Adrenal gland (tissue), 5 donors: Measurements from ENCODE around the gene MAN1B1.

Experiments
- CTCF ChIP-seq, 6 experiments: fragments of 450-650 bp in 4 of 6; fragments of 200-600 bp in 2 of 6; sonication (generic) in 1 of 6; IDR thresholded peaks; 1 replicate in 5 of 6; 2 replicates in 1 of 6; pipeline versions ENCODE4 v1.5.1 to v1.8.0; 2016 to 2021; ENCODE audit warnings: antibody characterized with exemption in 6 of 6, mild to moderate bottlenecking in 2 of 6, moderate library complexity in 1 of 6
- POLR2A ChIP-seq, 2 donors: fragments of 450-650 bp; IDR thresholded peaks; one replicate each; pipeline ENCODE4 v1.6.1; 2017; ENCODE audit warnings: antibody characterized with exemption in 2 of 2, mild to moderate bottlenecking in 2 of 2, moderate library complexity in 1 of 2
- donor health status: DM: no; HTN: no; CAD: no.

DNA sequence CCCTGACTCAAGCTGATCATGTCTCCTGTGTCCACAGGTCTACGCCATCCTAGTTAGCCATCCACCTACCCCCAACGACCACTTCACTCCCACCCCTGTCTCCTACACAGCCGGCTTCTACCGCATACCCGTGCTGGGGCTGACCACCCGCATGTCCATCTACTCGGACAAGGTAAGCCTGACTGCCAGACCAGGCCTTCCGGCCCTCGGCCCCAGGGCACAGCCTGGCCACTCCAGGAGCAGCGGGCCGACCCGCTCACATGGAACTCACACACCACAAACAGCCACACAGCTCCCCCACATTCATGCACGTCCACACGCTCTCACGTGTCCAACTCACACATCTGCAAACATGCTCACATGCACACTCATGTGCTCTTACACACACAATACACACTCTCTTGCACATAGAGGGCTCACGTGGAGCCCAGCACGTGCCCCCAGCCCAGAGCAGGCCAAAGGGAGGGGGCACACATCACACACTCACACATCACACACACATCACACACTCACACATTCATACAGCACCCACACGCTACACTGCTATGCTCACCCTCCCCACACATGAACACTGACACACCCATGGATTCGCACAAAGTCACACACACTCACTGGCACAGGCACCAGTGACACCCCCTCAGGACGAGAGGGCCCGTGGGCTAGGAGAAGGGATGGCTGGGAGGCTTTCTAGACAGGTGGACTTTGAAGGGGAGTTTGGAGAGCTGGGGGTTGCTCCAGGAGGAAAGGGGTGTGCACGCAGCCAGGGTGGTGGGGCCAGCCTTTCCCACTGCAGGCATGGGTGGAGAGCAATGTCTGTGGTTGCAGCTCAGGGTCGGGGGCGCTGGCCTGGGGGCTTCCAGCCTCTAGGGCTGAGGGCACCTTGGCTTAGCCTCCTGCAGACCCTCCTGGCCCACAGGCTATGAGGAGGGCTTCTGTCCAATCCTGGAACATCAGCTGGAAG lies 55.5 kb downstream of the MAN1B1 start:
- TF ChIP-seq CTCF (IDR thresholded peaks at IDR 0.05) = no peak
- no peak for TF ChIP-seq POLR2A (IDR thresholded peaks at IDR 0.05)
